Measurements from ENCODE around the gene MCM8. TPM values are rescaled to one million over a fixed set of nuclear protein-coding genes. Genes with fewer than 3 reads are reported as not detected.

The MCM8 gene
- total RNA-seq, 3 donors from 2014 or later, result 5.9 to 9.7 (median 6.7) TPM

DNA sequence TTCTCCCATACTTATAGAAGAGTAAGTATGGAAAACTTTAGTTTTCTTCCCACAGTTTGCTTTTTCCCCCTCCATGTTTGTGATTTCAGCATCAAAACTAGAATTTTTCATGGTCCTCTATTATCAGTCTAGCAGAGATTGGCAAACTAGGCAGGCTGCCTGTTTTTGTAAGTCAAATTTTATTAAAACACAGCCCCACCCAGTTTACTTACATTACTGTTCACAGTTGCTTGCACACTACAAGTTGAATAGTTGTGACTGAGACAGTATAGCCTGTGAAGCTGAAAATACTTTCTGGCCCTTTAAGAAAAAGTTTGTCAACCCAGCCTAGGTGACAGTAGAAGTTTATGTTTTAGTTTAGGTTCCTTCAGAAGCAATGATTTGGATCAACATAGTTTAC is 19.5 kb downstream of the MCM8 start:
- TF ChIP-seq, protein P1, sequence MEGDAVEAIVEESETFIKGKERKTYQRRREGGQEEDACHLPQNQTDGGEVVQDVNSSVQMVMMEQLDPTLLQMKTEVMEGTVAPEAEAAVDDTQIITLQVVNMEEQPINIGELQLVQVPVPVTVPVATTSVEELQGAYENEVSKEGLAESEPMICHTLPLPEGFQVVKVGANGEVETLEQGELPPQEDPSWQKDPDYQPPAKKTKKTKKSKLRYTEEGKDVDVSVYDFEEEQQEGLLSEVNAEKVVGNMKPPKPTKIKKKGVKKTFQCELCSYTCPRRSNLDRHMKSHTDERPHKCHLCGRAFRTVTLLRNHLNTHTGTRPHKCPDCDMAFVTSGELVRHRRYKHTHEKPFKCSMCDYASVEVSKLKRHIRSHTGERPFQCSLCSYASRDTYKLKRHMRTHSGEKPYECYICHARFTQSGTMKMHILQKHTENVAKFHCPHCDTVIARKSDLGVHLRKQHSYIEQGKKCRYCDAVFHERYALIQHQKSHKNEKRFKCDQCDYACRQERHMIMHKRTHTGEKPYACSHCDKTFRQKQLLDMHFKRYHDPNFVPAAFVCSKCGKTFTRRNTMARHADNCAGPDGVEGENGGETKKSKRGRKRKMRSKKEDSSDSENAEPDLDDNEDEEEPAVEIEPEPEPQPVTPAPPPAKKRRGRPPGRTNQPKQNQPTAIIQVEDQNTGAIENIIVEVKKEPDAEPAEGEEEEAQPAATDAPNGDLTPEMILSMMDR (IDR thresholded peaks at IDR 0.05), result no peak
- no peak for TF ChIP-seq POLR2AphosphoS5 (IDR thresholded peaks at IDR 0.05)
- no peak for TF ChIP-seq POLR2A (IDR thresholded peaks at IDR 0.05)
- H3K4me1 ChIP-seq, result no peaks in the 10 kb centered on the region
- intact Hi-C loops (cut with DNase I; ENCODE audit: low total_unique reads), result no loop called here
- no peak overlapping the region for H3K27ac ChIP-seq
- H3K9me3 ChIP-seq, result no peaks in the 10 kb centered on the region
- no peak for DNase-seq (ENCODE audit: low spot score in 2 of 2)
- H3K36me3 ChIP-seq, result no peaks in the 10 kb centered on the region
- H3K27me3 ChIP-seq, result no peaks in the 10 kb centered on the region
- H3K4me3 ChIP-seq, result no peak overlapping the region

DNA sequence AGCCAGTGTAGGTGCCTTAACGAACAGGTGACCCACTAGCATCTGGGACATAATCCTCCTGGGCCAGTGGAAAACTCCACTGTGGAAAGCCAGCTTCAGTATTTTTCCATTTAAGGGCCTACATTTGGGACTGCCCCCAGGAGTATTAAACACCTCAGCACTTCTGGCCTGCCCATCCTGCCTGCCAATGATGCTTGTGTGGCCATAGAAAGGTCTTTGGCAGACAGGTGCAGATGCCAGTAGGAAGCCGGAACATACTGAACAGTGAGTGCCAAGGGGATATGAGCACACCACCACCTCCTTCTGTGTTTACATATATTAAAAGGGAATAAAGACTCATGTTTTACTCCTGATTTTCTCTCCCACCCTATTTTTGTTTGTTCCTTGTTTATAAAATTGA is 19.9 kb downstream of the MCM8 start:
- no peak overlapping the region for H3K27ac ChIP-seq
- no peaks in the 10 kb centered on the region for H3K9me3 ChIP-seq
- no peaks in the 10 kb centered on the region for H3K4me1 ChIP-seq
- H3K4me3 ChIP-seq, result no peak overlapping the region
- no peaks in the 10 kb centered on the region for H3K27me3 ChIP-seq
- intact Hi-C loops (cut with DNase I; ENCODE audit: low total_unique reads), result no loop called here
- no peak for TF ChIP-seq POLR2AphosphoS5 (IDR thresholded peaks at IDR 0.05)
- TF ChIP-seq POLR2A (IDR thresholded peaks at IDR 0.05), result no peak
- TF ChIP-seq, protein P1 (IDR thresholded peaks at IDR 0.05), result no peak
- no peaks in the 10 kb centered on the region for H3K36me3 ChIP-seq
- no peak for DNase-seq (ENCODE audit: low spot score in 2 of 2)

DNA sequence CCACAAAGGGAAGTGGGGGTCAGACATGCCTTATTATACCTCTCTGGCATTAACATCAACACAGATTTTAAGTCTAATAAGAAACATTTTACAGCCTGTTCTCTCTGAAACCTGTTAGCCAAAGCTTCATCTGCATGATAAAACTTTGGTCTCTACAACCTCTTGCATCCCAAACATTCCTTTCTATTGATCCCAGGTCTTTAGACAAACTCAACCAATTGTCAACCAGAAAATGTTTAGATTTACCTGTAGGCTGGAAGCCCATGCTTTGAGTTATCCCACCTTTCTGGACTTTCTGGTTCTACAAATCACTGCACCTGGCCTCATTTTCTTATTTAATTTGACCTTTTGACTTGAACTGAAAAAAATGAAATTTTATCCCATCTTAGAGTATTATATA is 20.8 kb downstream of the MCM8 start:
- no peak overlapping the region for H3K27ac ChIP-seq
- H3K36me3 ChIP-seq, result no peaks in the 10 kb centered on the region
- no peaks in the 10 kb centered on the region for H3K27me3 ChIP-seq
- H3K9me3 ChIP-seq, result no peaks in the 10 kb centered on the region
- TF ChIP-seq POLR2A (IDR thresholded peaks at IDR 0.05), result no peak
- TF ChIP-seq, protein P1 (IDR thresholded peaks at IDR 0.05), result no peak
- no peak for TF ChIP-seq POLR2AphosphoS5 (IDR thresholded peaks at IDR 0.05)
- no peak for DNase-seq (ENCODE audit: low spot score in 2 of 2)
- H3K4me1 ChIP-seq, result no peaks in the 10 kb centered on the region
- intact Hi-C loops (cut with DNase I; ENCODE audit: low total_unique reads), result no loop called here
- no peak overlapping the region for H3K4me3 ChIP-seq

DNA sequence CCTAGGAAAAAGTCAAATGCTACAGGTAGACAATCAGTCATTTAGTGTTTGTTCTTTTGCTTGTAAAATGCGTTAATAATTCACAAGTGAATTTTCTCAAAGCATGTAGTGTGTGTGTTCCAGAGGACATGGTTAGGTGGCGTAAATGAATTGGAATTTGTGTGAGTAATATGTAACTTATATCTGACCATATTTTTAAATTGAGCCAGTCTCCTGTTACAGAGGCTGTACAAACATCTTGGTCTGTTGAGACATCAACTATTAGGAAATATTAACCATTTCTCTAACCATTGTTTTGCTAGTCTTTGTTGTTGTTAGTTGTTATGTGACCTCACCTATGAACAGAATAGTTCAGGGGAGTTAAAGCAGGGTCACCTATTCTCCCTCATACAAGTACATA is 22.7 kb downstream of the MCM8 start:
- TF ChIP-seq POLR2A (IDR thresholded peaks at IDR 0.05) (no peak), POLR2AphosphoS5 (IDR thresholded peaks at IDR 0.05) (no peak)
- TF ChIP-seq, protein P1 (IDR thresholded peaks at IDR 0.05), result no peak
- H3K27me3 ChIP-seq, result no peaks in the 10 kb centered on the region

DNA sequence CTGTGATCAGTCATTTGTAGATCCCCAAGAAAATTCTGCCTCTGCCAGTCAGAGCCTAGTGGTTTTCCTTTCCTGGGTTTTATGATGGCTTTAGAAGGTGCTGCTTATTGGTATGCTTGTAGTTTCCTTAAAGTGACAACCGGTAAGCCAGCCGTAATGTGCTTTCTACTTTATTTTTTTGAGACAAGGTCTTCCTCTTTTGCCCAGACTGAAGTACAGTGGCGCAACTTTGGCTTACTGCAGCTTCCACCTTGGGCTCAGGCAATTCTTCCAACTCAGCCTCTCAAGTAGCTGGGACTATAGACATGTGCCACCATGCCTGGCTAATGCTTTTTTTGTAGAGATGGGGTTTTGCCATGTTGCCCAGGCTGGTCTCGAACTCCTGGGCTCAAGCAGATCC is 23.5 kb downstream of the MCM8 start:
- H3K36me3 ChIP-seq, result no peaks in the 10 kb centered on the region
- no peak for TF ChIP-seq POLR2AphosphoS5 (IDR thresholded peaks at IDR 0.05)
- no peak for TF ChIP-seq POLR2A (IDR thresholded peaks at IDR 0.05)
- TF ChIP-seq, protein P1 (IDR thresholded peaks at IDR 0.05), result no peak
- DNase-seq (ENCODE audit: low spot score in 2 of 2), result no peak
- no peak overlapping the region for H3K27ac ChIP-seq
- no peaks in the 10 kb centered on the region for H3K9me3 ChIP-seq
- intact Hi-C loops (cut with DNase I; ENCODE audit: low total_unique reads), result no loop called here
- no peaks in the 10 kb centered on the region for H3K4me1 ChIP-seq
- no peaks in the 10 kb centered on the region for H3K27me3 ChIP-seq
- no peak overlapping the region for H3K4me3 ChIP-seq

More for the DNA sequence above, 22.7 kb downstream of the MCM8 start:
- no peak for DNase-seq (ENCODE audit: low spot score in 2 of 2)
- Histone ChIP-seq H3K9me3 (no peaks in the 10 kb centered on the region), H3K27ac (no peak overlapping the region), H3K4me1 (no peaks in the 10 kb centered on the region), H3K4me3 (no peak overlapping the region), H3K36me3 (no peaks in the 10 kb centered on the region)
- intact Hi-C loops (cut with DNase I; ENCODE audit: low total_unique reads), result no loop called here

Measured in breast epithelium (tissue), 4 donors.